ENCODE results near the gene IGSF6. TPM values are rescaled to one million over a fixed set of nuclear protein-coding genes. Genes with fewer than 3 reads are reported as not detected.
A peak's percentile ranks its signal among the peaks of the same experiment; 100 is the strongest.

The IGSF6 gene
- total RNA-seq, 1 experiment from 2014 or later: not detected

- Histone ChIP-seq H4K5ac (ENCODE audit: insufficient read length, low read depth, low read length) (no peak overlapping the region), H3K27me3 (ENCODE audit: insufficient read depth, low read length) (no peaks in the 10 kb centered on the region), H3K79me2 (ENCODE audit: insufficient read depth, low read length) (peaks cover 12% of the 10 kb centered on the region; the same call in 1 of the 2 replicates), H2AFZ (ENCODE audit: low read length) (no peak overlapping the region), H3K79me1 (ENCODE audit: insufficient read depth, low read depth, low read length, poor library complexity, severe bottlenecking) (no peaks in the 10 kb centered on the region), H3K14ac (ENCODE audit: insufficient read depth, low read length) (no peak overlapping the region), H3K4me2 (ENCODE audit: insufficient read depth, insufficient read length, low read length) (no peak overlapping the region), H3K27ac (ENCODE audit: insufficient read length, low read depth, low read length) (no peak overlapping the region), H2BK20ac (ENCODE audit: low read depth, low read length, poor library complexity, severe bottlenecking) (no peak overlapping the region), H4K8ac (replicated peaks; ENCODE audit: insufficient read length, low read depth, low read length) (no peak overlapping the region), H3K18ac (ENCODE audit: insufficient read length, low read depth, low read length) (no peak overlapping the region), H2BK12ac (ENCODE audit: insufficient read length, low read depth, low read length) (no peak overlapping the region), H3K9ac (ENCODE audit: extremely low read depth, insufficient read length, low read length) (no peak overlapping the region), H3K23me2 (ENCODE audit: insufficient read length, low read depth, low read length, poor library complexity, severe bottlenecking) (peaks cover 13% of the 10 kb centered on the region), H2BK120ac (ENCODE audit: low read depth, low read length, poor library complexity, severe bottlenecking) (no peak overlapping the region), H3K9me3 (ENCODE audit: control insufficient read depth, low read depth, low read length) (no peaks in the 10 kb centered on the region), H2AK5ac (ENCODE audit: insufficient read length, low read length) (no peak overlapping the region), H3K4ac (ENCODE audit: low read depth, low read length) (no peak overlapping the region), H2BK15ac (ENCODE audit: low read depth, low read length) (no peak overlapping the region), H3T11ph (ENCODE audit: low read length) (no peak overlapping the region), H4K20me1 (ENCODE audit: control insufficient read depth, insufficient read depth, insufficient read length) (no peaks in the 10 kb centered on the region), H3K23ac (ENCODE audit: insufficient read length, low read depth, low read length) (no peak overlapping the region), H4K91ac (ENCODE audit: insufficient read length, low read depth, low read length) (no peak overlapping the region), H2BK5ac (ENCODE audit: insufficient read length, low read length) (no peak overlapping the region), H3K56ac (ENCODE audit: insufficient read length, low read depth, low read length) (no peak overlapping the region), H3K4me1 (ENCODE audit: insufficient read depth, low read length) (no peaks in the 10 kb centered on the region)
- WGBS (ENCODE audit: extremely low coverage, insufficient read length, low lambda C conversion rate): no CpG with 5 or more reads among the region's 2 CpGs
- peaks cover 14 to 23% of the 10 kb centered on the region in 2 experiments for H3K4me1 Mint-ChIP-seq
- H3K4me3 Mint-ChIP-seq: peak overlapping the region; percentile 67 to 90
- DNase-seq: no peak
- TF ChIP-seq, protein P1, sequence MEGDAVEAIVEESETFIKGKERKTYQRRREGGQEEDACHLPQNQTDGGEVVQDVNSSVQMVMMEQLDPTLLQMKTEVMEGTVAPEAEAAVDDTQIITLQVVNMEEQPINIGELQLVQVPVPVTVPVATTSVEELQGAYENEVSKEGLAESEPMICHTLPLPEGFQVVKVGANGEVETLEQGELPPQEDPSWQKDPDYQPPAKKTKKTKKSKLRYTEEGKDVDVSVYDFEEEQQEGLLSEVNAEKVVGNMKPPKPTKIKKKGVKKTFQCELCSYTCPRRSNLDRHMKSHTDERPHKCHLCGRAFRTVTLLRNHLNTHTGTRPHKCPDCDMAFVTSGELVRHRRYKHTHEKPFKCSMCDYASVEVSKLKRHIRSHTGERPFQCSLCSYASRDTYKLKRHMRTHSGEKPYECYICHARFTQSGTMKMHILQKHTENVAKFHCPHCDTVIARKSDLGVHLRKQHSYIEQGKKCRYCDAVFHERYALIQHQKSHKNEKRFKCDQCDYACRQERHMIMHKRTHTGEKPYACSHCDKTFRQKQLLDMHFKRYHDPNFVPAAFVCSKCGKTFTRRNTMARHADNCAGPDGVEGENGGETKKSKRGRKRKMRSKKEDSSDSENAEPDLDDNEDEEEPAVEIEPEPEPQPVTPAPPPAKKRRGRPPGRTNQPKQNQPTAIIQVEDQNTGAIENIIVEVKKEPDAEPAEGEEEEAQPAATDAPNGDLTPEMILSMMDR (conservative IDR thresholded peaks at IDR 0.05): no peak
- no peaks in the 10 kb centered on the region for H3K36me3 Mint-ChIP-seq (ENCODE audit: insufficient read depth in 1 of 3, low read depth in 3 of 3)
- no peaks in the 10 kb centered on the region for H3K9me3 Mint-ChIP-seq
- no peak overlapping the region; a peak in 1 of 7 replicates for H3K27ac Mint-ChIP-seq
- H3K27me3 Mint-ChIP-seq (ENCODE audit: low read depth): no peaks in the 10 kb centered on the region; the same call in 1 of the 2 replicates
Observed at GRCh38 chr16:21597561-21598030, 54.8 kb downstream of the IGSF6 start.
